Mucosa of descending colon (tissue), 3 donors: ENCODE data around the gene SLC16A13. TPM values are rescaled to one million over a fixed set of nuclear protein-coding genes. Genes with fewer than 3 reads are reported as not detected.

ENCODE experiments used
- ATAC-seq: fragments of 200-7000 bp; cut with Tn5 transposase; one replicate; pipeline ENCODE4 v1.9.1; 2020; ENCODE audit warnings: mild to moderate bottlenecking, moderate library complexity
- DNase-seq, 3 donors: peaks; one replicate each; pipeline ENCODE4 v3.0.0-alpha.2; 2020
- H3K36me3 ChIP-seq: fragments of 200-600 bp; one replicate; pipeline ENCODE4 v1.8.0; 2021; ENCODE audit warnings: low read depth, mild to moderate bottlenecking
- H3K4me1 ChIP-seq: fragments of 200-600 bp; one replicate; pipeline ENCODE4 v1.8.0; 2021; ENCODE audit warnings: low read depth, mild to moderate bottlenecking
- H3K4me3 ChIP-seq: fragments of 200-600 bp; one replicate; pipeline ENCODE4 v1.8.0; 2021; ENCODE audit warnings: mild to moderate bottlenecking
- H3K9me3 ChIP-seq: fragments of 200-600 bp; one replicate; pipeline ENCODE4 v1.8.0; 2021; ENCODE audit warnings: mild to moderate bottlenecking
- intact Hi-C, 2 donors: fragments of 100-400 bp; cut with DNase I in 1 of 2; cut with micrococcal nuclease in 1 of 2; formaldehyde crosslinking; loops; one replicate each; pipeline versions ENCODE4 v1.11.0 to v1.11.1; 2022; cut with DNase I, micrococcal nuclease
- total RNA-seq, 3 donors: library from RNA; stranded (reverse); fragmentation: NEBNext Ultra II Directional in 2 of 3; extraction: Animal tissue kit (Norgen Biotek cat#: 25700) in 2 of 3; gene quantifications; one replicate each; pipeline versions ENCODE4 v1.2.1 to v1.2.4, GENCODE V29; 2021 to 2023
- TF ChIP-seq, protein P1 (sequence below): fragments of 200-600 bp; IDR thresholded peaks from one replicate; pipeline ENCODE4 v1.8.0; 2022; ENCODE audit warnings: antibody characterized with exemption, mild to moderate bottlenecking
- donor health status: DM: no; HTN: no; CAD: no; lungs with moderate emphysema.
- donor health status: DM: no; HTN: no; CAD: no.
- donor health status: DM: no; HTN: yes; CAD: no.

The SLC16A13 gene
- total RNA-seq, 3 donors from 2014 or later = 3.8 to 7.3 (median 6.6) TPM

DNA sequence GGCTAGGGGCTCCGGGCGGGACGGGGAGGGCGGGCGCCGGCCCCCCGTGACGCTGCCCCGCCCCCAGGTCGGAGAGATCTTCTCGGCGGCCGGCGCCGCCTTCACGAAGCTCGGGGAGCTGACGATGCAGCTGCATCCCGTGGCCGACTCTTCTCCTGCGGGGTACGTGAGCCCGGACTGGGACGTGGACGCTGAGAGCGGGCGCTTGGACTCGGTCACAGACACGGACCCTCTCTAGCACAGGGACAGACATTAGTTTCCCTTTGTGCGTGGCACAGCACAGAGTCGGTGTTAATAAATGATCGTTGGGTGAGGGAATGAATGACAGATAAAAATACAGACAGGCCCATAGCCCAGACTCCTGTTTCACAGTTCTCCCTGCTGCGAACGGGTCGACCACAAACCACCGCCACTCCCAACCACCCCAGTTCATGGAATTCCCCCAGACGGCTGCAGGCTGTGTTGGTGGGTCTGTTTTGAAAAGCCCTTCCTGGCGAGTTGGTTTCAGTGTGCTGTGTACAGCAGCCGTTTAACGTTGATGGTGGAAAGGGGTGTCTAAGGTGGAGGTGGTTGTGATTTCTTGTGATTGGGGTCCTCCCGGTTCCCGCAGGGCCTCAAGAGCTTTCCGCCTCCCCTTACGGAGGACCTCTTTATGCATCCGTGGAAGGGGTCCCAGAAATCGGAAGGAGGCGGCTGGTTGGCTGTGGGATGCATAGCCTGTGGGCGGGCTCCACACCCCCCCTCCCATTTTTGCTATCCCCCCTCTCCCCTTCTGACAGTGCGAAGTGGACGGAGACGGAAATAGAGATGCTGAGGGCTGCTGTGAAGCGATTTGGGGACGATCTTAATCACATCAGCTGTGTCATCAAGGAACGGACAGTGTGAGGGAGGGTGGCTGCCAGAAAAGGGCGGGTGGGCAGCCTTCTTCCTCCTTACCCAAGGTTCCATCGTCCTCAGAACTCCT, 20.5 kb upstream of the SLC16A13 start:
- H3K36me3 ChIP-seq = peaks cover 5% of the 10 kb centered on the region
- H3K4me1 ChIP-seq = peaks cover 29% of the 10 kb centered on the region
- intact Hi-C loops = no loop called here
- ATAC-seq = peak; percentile 0
- DNase-seq = peak in 2 of 3 donors; percentile 37 to 65
- TF ChIP-seq, protein P1, sequence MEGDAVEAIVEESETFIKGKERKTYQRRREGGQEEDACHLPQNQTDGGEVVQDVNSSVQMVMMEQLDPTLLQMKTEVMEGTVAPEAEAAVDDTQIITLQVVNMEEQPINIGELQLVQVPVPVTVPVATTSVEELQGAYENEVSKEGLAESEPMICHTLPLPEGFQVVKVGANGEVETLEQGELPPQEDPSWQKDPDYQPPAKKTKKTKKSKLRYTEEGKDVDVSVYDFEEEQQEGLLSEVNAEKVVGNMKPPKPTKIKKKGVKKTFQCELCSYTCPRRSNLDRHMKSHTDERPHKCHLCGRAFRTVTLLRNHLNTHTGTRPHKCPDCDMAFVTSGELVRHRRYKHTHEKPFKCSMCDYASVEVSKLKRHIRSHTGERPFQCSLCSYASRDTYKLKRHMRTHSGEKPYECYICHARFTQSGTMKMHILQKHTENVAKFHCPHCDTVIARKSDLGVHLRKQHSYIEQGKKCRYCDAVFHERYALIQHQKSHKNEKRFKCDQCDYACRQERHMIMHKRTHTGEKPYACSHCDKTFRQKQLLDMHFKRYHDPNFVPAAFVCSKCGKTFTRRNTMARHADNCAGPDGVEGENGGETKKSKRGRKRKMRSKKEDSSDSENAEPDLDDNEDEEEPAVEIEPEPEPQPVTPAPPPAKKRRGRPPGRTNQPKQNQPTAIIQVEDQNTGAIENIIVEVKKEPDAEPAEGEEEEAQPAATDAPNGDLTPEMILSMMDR = peak; percentile 6
- peak overlapping the region; percentile 34 for H3K4me3 ChIP-seq
- H3K9me3 ChIP-seq = no peaks in the 10 kb centered on the region

DNA sequence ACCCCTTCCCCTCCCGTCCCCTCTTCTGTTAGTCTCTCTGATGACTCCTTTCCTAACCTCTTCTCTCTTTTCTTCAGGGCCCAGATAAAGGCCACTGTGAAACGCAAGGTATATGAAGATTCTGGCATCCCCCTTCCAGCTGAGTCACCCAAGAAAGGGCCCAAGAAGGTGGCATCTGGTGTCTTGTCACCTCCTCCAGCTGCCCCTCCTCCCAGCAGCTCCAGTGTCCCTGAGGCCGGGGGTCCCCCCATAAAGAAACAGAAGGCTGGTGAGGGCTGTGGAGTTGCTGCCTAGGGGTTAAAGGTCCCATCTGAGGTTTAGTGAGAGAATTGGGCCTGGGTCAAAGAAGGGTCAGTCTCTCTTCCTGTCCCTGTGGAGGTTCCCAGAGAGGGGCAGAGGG, 19.4 kb upstream of the SLC16A13 start:
- DNase-seq (peak in 1 of 3 donors; percentile 30), ATAC-seq (no peak)
- H3K4me1 ChIP-seq = peaks cover 17% of the 10 kb centered on the region

GRCh38 chr17:7016886-7017826, 18.7 kb upstream of the SLC16A13 start:
- TF ChIP-seq, protein P1 = no peak
- H3K9me3 ChIP-seq = no peaks in the 10 kb centered on the region
- H3K36me3 ChIP-seq = peaks cover 5% of the 10 kb centered on the region
- DNase-seq = peak in 1 of 3 donors; percentile 11
- peaks cover 16% of the 10 kb centered on the region for H3K4me1 ChIP-seq
- no peak for ATAC-seq
- intact Hi-C loops = no loop called here
- no peak overlapping the region for H3K4me3 ChIP-seq

More for the DNA sequence above, 19.4 kb upstream of the SLC16A13 start:
- Histone ChIP-seq H3K4me3 (no peak overlapping the region), H3K9me3 (no peaks in the 10 kb centered on the region), H3K36me3 (peaks cover 5% of the 10 kb centered on the region)
- intact Hi-C loops = no loop called here
- TF ChIP-seq, protein P1 = no peak

- TF ChIP-seq, protein P1 = no peak
- Histone ChIP-seq H3K4me3 (no peak overlapping the region), H3K36me3 (peaks cover 5% of the 10 kb centered on the region), H3K9me3 (no peaks in the 10 kb centered on the region), H3K4me1 (peaks cover 22% of the 10 kb centered on the region)
- peak in 1 of 3 donors; percentile 35 for DNase-seq
- intact Hi-C loops = no loop called here
- ATAC-seq = no peak
These were observed 18.0 kb upstream of the SLC16A13 start for GRCh38 chr17:7017827-7018200.

GRCh38 chr17:7018331-7018964, 17.4 kb upstream of the SLC16A13 start:
- ATAC-seq = no peak
- DNase-seq = peak; percentile 31 to 67 (median 50)
- TF ChIP-seq, protein P1 = no peak
- no peak overlapping the region for H3K4me3 ChIP-seq
- H3K36me3 ChIP-seq = peaks cover 5% of the 10 kb centered on the region
- H3K9me3 ChIP-seq = no peaks in the 10 kb centered on the region
- H3K4me1 ChIP-seq = peaks cover 19% of the 10 kb centered on the region
- intact Hi-C loops = no loop called here
